ENCODE data around the gene KRT3.

- TF ChIP-seq MYNN (tag by site-specific recombination; IDR thresholded peaks at IDR 0.05; ENCODE audit: borderline replicate concordance) (no peak), ZNF747 (tag by site-specific recombination; IDR thresholded peaks at IDR 0.05) (no peak), ZNF704 (tag by site-specific recombination; IDR thresholded peaks at IDR 0.05) (no peak), ZNF585B (tag by site-specific recombination; IDR thresholded peaks at IDR 0.05) (no peak), ZNF169 (tag by site-specific recombination; IDR thresholded peaks at IDR 0.05) (no peak), ZNF146 (tag by site-specific recombination; IDR thresholded peaks at IDR 0.05) (no peak), ZNF560 (tag by site-specific recombination; IDR thresholded peaks at IDR 0.05; ENCODE audit: borderline replicate concordance) (no peak), ZSCAN5A (tag by site-specific recombination; IDR thresholded peaks at IDR 0.05) (no peak), ZNF423 (tag by site-specific recombination; IDR thresholded peaks at IDR 0.05) (no peak), ZNF274 (IDR thresholded peaks at IDR 0.05; ENCODE audit: low read length) (no peak), ZNF274 (tag by site-specific recombination; IDR thresholded peaks at IDR 0.05; ENCODE audit: borderline replicate concordance) (no peak)
These were observed 12.2 kb downstream of the KRT3 start for GRCh38 chr12:52783563-52784316.
